NCI-H1930 (cell line): Measurements from ENCODE around the gene HCN2.
"Not testable (repeated sequence)": the region's sequence is repeated elsewhere in the genome, so short reads cannot be mapped to it uniquely, and the experiment has no call there.

Experiments used
- DNase-seq, 2 experiments: peaks; one replicate each; lab custom pipeline; 2025; lab: John Stamatoyannopoulos, UW

HCN2 gene

GRCh38 chr19:620166-620862, 30.6 kb downstream of the HCN2 start:
- no peak for DNase-seq

- not testable (repeated sequence) for DNase-seq
Observed at GRCh38 chr19:621191-621590, 31.5 kb downstream of the HCN2 start.

DNA sequence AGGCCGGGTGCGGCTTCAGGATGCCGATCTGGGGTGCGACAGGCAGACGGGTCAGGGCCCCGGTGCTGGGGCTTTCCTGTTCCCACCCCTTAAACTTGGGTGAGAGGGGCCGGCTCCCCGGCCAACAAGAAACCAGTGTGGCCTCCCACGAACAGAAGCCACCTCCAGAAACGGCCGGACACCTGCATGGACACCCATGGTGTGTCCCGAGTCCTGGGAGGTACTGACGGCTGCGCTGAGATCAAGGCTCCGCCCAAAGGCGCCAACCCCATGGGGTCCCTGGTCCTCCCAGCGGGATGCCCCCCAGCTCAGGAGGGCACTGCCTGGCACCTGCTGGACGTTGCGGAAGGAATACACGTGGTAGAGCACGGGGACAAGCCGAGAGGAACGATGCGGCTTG, 32.1 kb downstream of the HCN2 start:
- DNase-seq = no peak

DNA sequence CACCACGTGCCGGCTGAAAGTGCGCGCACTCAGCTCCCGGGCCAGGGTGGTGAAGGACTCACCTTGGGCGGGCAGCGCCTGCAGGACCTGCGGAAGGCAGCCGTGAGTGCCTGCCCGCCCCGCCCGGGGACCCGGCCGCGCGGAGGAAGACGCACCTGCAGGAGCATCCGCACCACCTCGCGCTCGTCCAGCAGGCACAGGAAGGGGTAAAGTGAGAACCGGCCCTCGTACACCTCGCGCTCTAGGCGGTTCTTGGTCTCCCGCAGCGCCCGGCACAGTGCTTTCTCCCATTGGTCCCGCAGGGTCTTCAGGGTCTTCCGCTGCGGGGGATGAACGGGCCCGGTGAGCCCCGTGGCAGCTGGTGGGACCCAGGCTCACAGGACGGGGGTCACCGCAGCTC, 33.0 kb downstream of the HCN2 start:
- no peak for DNase-seq

DNA sequence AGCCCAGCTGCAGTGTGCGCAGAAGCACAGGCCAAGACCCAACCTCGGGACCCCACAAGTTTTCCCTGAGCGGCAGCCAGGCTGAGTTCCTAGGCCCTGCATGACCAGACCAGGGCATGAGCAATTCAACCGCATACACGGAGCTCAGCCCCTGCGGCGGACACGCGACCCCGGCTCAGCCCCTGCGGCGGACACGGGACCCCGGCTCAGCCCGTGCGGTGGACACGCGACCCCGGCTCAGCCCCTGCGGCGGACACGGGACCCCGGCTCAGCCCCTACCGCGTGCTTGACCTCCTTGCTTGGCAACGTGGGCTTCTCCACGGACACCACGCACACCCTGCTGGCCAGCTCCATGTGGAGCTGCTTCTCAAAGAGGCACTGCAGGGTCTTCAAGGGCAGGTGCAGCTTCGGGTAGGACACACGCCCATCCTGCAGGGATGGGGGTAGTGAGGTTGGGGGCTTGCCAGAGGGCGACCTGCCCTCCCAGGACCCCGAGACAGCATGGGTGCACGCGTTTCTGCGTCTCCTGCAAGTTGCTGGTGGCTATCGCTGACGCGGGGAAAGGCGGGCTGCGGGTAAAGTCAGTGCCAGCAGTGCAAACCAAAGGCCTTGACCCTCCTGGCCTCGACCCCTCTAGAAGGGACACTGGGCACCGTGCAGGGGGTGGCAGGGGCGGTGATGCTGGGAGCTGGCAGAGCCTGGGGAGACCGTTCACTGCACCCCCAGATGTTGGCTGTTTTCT, 33.7 kb downstream of the HCN2 start:
- no peak for DNase-seq

DNA sequence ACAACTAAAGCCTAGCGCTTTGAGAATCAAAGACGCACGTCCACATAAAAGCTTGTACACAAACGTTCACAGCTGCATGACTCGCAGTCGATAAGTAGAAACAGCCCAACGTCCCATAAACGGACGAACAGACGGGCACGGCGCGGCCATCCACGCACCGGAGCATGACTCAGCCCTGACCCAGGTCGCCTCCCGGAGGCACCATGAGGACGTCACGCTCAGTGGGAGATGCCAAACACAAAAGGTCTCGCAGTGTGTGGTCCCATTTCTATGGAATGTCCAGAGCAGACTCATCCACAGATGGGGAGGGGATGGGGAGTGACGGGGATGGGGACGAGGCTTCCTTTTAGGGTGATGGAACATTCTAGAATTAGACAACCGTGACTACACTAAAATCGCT, 34.3 kb downstream of the HCN2 start:
- no peak for DNase-seq

DNA sequence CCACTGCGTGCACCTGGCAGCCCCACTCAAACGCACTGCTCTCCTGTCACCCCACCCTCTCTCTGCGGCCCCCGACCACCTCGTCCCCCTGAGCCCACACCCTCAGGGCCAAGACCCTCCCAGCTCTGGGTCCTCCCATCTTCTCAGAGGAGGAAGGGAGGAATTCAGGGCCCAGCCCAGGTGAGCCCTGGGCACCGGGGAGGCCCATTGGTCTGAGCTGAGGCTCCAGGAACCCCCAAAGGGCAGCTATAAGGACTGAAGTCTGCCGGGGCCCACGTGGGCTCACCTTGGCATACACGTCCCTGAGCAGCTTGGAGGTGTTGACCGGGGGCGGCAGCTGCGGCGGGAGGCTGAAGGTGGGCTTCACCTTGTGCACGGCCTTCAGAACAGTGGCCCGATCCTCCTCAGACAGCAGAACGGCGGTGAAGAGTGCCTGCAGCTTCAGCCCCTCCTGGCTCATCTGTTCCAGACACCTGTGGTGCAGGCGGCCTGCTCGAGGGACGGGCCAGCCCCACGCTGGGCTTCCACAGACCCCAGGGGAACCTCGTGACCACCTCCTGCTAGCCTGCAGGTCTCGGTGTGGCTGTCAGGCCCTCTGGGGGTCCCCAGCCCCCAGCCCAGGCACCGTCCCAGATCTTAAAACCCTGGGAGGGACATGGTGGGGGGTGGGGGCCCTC, 34.9 kb downstream of the HCN2 start:
- no peak for DNase-seq

- DNase-seq = no peak
Observed at GRCh38 chr19:625257-625656, 35.6 kb downstream of the HCN2 start.

- not testable (repeated sequence) for DNase-seq
Observed at GRCh38 chr19:626566-626965, 36.9 kb downstream of the HCN2 start.

GRCh38 chr19:628168-628567, 38.5 kb downstream of the HCN2 start:
- DNase-seq = no peak

GRCh38 chr19:629515-629914, 39.8 kb downstream of the HCN2 start:
- not testable (repeated sequence) for DNase-seq

DNA sequence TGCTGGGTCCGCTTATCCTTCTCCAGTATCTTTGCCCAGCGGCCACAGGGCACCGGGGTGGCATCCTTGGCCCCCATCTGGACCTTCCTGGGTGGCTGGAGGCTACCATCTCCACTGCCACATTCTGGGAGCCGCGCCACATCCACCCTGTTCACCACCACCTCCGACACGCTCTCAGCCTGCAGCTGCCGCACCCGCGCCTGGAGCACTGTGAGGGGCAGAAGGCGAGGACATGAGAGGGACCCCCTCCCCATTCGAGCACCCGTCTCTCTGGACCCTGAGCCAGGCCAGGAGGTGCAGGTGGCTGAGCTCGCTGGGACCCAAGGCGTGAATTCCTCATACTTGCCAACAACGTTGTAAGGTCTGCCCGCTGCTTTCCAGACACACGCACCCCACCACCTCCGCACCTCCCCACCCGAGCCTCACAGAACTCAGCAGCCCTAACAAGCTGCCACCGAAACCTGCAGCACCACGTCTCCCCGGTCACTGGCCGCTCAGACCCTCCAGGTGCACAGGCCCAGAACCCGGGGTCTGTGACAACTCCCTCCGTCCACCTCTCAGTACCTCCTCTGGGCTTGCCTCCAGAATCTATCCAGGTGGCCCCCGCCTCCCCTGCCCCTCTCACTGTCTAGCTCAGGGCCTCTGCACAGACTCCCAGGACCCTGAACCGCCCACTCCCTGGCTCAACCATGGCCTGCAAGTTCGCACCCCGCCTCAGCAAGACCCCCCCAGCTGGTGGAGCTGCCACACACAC, 40.5 kb downstream of the HCN2 start:
- no peak for DNase-seq

GRCh38 chr19:632579-633067, 42.9 kb downstream of the HCN2 start:
- DNase-seq = no peak

DNA sequence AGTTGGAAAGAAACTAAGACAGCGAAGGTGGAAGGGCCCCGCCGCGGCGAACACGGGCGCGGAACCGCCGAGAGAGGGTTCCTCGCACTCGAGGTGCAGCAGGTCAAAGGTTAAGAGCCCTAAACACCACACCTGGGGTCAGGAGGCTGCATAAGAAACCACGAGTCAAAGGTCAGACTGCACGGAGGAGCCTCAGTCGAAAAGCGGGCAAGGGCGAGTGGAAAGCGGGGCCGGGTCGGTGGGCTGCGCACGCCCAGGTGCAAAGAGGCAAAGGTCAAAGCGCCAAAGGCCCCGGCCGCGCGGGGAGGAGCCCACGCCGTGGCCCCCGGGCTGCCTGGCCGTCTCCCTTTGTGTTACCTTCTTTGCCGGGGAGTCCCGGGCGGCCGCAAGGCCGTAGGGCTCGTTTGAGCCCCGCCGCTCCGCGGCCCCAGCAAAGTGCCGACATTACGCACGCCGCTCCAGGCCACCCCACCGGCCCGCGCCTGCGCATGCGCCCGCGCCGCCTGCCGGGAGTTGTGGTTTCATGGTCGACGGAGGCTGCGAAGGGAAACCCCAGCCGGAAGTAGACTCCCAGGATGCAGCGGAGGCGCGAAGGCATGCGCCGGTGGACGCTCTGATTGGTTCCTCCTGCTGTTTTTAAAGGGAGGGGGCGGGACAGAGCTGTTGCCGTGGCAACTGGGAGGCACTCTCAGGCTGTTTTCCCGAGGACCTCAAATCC, 43.5 kb downstream of the HCN2 start, which contains the start of gene POLRMT:
POLRMT (minus strand) TSS at position 470 of the 718 bp plus-strand sequence; CDS start at position 445, 25 bp downstream.
- peak; percentile 92 for DNase-seq

DNA sequence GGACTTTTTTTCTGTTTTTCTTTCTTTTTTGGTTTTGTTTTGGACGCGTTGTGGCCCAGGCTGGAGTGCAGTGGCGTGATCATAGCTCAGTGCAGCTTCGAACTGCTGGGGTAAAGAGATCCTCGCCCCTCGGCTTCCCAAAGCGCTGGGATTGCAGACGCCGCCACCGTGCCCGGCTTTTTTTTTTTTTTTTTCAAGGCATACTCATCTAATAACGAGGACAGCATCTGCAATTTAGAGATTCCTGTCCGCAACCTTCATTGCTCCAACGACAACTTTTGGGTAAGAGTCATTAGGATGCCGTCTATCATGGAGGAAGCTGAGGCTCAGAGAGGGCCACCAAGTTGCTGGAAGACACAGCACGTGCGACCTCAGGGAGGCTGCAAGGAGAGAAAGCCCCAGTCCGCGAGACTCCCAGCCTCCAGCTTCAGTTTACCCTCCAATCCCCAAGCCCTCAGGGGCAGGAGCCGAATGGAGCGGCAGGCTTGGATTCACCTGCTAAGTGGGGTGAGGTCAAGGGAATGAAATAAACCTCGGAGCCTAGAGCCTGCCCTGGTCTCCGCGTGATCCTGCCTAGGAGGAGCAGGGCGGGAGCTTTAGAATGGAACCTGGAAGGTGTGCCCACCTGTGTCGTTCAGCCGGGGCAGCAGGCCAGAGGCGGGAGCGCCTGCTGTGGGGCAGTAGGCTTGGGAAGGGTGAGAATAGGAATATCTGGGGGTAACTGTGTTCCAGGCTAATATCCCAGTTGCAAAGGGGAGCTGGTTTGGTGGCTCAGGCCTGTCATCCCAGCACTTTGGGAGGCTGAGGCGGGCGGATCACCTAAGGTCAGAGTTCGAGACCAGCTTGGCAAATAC, 44.3 kb downstream of the HCN2 start:
- no peak for DNase-seq

DNA sequence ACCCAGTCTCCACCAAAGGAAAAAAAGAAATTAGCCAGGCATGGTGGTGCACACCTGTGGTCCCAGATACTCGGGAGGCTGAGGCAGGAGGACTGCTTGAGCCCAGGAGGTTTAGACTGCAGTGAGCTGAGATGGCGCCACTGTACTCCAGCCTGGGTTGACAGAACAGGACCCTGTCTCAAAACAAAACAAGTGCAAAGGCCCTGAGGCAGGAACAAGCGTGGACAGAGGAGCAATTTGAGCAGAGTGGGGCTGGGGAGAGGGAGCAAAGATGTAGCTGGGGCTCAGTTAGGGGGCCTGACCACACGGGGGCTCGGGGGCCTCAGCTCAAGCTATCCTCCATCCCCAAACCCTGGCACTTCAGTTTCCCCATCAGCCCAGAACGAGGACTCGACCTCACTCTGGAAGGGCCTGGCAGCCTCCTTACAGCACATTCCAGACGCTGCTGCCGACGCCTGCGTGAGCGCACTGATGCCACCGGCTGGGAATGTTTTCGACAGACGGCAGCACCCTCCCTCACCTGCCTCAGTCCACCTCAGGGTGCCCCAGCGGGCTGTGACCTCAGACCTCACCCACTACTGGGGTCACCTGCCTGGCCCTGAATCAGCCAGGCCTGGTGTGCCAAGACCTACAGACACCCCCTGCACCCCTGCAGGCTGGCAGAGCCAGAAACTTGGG, 45.4 kb downstream of the HCN2 start:
- no peak for DNase-seq

DNA sequence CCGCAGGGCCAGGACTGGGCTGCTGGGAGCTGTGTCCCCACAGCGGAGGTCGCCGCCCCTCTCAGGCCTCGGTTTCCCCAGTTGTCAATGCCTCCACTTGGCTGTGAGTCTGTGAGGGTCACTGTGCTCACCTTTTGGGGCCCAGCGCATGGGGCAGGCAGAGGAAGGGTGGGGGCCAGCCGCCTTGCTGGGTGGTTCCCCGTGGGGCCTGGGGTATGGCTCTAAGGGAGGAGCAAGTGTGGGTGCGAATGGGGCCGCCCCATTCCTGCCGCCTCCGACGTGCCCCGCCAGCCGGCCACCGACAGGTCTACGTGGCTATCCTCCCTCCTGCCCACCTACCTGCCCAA, 49.2 kb downstream of the HCN2 start:
- no peak for DNase-seq

GRCh38 chr19:639253-640160, 49.8 kb downstream of the HCN2 start, which contains the start of gene FGF22:
Gene FGF22, plus strand, starts transcription at chr19:639879. Its CDS starts 47 bp downstream, at chr19:639926.
- DNase-seq = peak; percentile 75 to 84

DNA sequence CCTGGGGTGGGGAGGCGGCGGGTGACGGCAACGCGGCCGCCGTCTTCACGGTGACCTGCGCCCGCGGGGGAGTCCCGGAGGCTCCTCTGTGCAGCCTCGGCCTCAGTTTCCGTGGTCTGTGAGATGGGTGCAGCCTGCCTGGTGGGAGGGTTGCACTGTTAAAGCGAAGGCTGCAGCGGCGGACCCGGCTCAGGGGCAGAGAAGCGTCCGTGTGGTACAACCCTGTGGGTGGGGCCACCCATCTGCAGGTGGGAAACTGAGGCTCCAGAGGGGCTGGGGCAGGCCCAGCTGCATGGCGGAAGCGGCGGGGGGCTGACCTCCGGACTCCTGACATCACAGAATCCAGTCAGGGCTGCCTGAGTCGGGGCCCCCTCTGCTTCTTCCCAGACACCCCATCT, 50.5 kb downstream of the HCN2 start:
- DNase-seq = no peak
